M059J (cell line): Measurements from ENCODE around the gene APOA4. TPM values are rescaled to one million over a fixed set of nuclear protein-coding genes. Genes with fewer than 3 reads are reported as not detected.
A peak's percentile ranks its signal among the peaks of the same experiment; 100 is the strongest.
"Not testable (repeated sequence)": the region's sequence is repeated elsewhere in the genome, so short reads cannot be mapped to it uniquely, and the experiment has no call there.

ENCODE experiments used
- DNase-seq: peaks from one replicate; pipeline ENCODE4 v3.0.0-alpha.2; 2012; ENCODE audit warnings: low read depth
- total RNA-seq: library from RNA; depleted of rRNA; stranded (reverse); fragments of >200 nt; shearing (Covaris generic); gene quantifications from 2 replicates; pipeline ENCODE4 v1.2.3, GENCODE V29; 2014

APOA4 gene
- total RNA-seq, 1 experiment from 2014 or later: not detected

GRCh38 chr11:116849060-116849459, 26.0 kb upstream of the APOA4 start:
- no peak for DNase-seq

- DNase-seq: no peak
These were observed 24.5 kb upstream of the APOA4 start for GRCh38 chr11:116847612-116848011.

- no peak for DNase-seq
These were observed 21.6 kb upstream of the APOA4 start for GRCh38 chr11:116844722-116845121.

- DNase-seq: no peak
These were observed 20.6 kb upstream of the APOA4 start for GRCh38 chr11:116843661-116844060.

GRCh38 chr11:116842909-116843308, 19.8 kb upstream of the APOA4 start:
- no peak for DNase-seq

- DNase-seq: no peak
These were observed 19.0 kb upstream of the APOA4 start for GRCh38 chr11:116842117-116842516.

GRCh38 chr11:116840746-116841296, 17.7 kb upstream of the APOA4 start:
- no peak for DNase-seq

- no peak for DNase-seq
These were observed 17.2 kb upstream of the APOA4 start for GRCh38 chr11:116840224-116840745.

- no peak for DNase-seq
These were observed 15.4 kb upstream of the APOA4 start for GRCh38 chr11:116838321-116839084.

GRCh38 chr11:116837231-116838091, 14.4 kb upstream of the APOA4 start, which contains the start of gene APOA1:
APOA1 (minus strand) TSS chr11:116837622; CDS start chr11:116837387, 235 bp downstream.
- DNase-seq: no peak

- no peak for DNase-seq
These were observed 13.5 kb upstream of the APOA4 start for GRCh38 chr11:116836632-116836991.

- peak; percentile 94 for DNase-seq
These were observed 12.9 kb upstream of the APOA4 start for GRCh38 chr11:116835791-116836631.

- DNase-seq: no peak
These were observed 12.1 kb upstream of the APOA4 start for GRCh38 chr11:116835042-116835772.

GRCh38 chr11:116834535-116835041, 11.5 kb upstream of the APOA4 start:
- not testable (repeated sequence) for DNase-seq

GRCh38 chr11:116833816-116834534, 10.9 kb upstream of the APOA4 start:
- DNase-seq: no peak

GRCh38 chr11:116833491-116833815, 10.3 kb upstream of the APOA4 start:
- no peak for DNase-seq

GRCh38 chr11:116832350-116833290, 9.5 kb upstream of the APOA4 start:
- DNase-seq: no peak

GRCh38 chr11:116831790-116832349, 8.8 kb upstream of the APOA4 start:
- no peak for DNase-seq
